ENCODE results near the gene BAD.

GRCh38 chr11:64275841-64276240 lies 8.6 kb downstream of the BAD start:
- TF ChIP-seq EP300 (IDR thresholded peaks at IDR 0.05; ENCODE audit: low read depth), result no peak
- no peak for TF ChIP-seq CTCF (IDR thresholded peaks at IDR 0.05)
- no peak for TF ChIP-seq POLR2A (IDR thresholded peaks at IDR 0.05)
- no peak for TF ChIP-seq POLR2AphosphoS5 (IDR thresholded peaks at IDR 0.05)

Data from transverse colon (tissue), 4 donors.